Vagina (tissue), 2 donors: ENCODE results near the gene ZNF804A.

Experiments
- POLR2A ChIP-seq, 2 donors: fragments of 450-650 bp; IDR thresholded peaks; one replicate each; pipeline ENCODE4 v1.6.1; 2017; ENCODE audit warnings: antibody characterized with exemption in 2 of 2, mild to moderate bottlenecking in 2 of 2, moderate library complexity in 2 of 2
- POLR2AphosphoS5 ChIP-seq, 2 donors: sonication (generic); formaldehyde crosslinking; IDR thresholded peaks; one replicate each; pipeline ENCODE4 v1.9.0; 2017; ENCODE audit warnings: antibody characterized with exemption in 2 of 2, mild to moderate bottlenecking in 2 of 2, low read depth in 1 of 2; ENCODE audit not compliant: insufficient read depth in 1 of 2
- TF ChIP-seq, protein P1 (sequence below), 3 experiments: fragments of 450-650 bp in 2 of 3; fragments of 200-600 bp in 1 of 3; sonication (generic) in 1 of 3; IDR thresholded peaks; one replicate each; pipeline ENCODE4 v1.5.1; 2017 to 2019; ENCODE audit warnings: antibody characterized with exemption in 3 of 3, mild to moderate bottlenecking in 2 of 3, moderate library complexity in 2 of 3

- TF ChIP-seq POLR2AphosphoS5 (IDR thresholded peaks at IDR 0.05; ENCODE audit: insufficient read depth in 1 of 2, low read depth in 1 of 2), result no peak
- TF ChIP-seq, protein P1, sequence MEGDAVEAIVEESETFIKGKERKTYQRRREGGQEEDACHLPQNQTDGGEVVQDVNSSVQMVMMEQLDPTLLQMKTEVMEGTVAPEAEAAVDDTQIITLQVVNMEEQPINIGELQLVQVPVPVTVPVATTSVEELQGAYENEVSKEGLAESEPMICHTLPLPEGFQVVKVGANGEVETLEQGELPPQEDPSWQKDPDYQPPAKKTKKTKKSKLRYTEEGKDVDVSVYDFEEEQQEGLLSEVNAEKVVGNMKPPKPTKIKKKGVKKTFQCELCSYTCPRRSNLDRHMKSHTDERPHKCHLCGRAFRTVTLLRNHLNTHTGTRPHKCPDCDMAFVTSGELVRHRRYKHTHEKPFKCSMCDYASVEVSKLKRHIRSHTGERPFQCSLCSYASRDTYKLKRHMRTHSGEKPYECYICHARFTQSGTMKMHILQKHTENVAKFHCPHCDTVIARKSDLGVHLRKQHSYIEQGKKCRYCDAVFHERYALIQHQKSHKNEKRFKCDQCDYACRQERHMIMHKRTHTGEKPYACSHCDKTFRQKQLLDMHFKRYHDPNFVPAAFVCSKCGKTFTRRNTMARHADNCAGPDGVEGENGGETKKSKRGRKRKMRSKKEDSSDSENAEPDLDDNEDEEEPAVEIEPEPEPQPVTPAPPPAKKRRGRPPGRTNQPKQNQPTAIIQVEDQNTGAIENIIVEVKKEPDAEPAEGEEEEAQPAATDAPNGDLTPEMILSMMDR (IDR thresholded peaks at IDR 0.05), result no peak
- no peak for TF ChIP-seq POLR2A (IDR thresholded peaks at IDR 0.05)
These were observed 328.7 kb downstream of the ZNF804A start for GRCh38 chr2:184927040-184927439.
